ENCODE measurements around the gene MRPL18.
A peak's percentile ranks its signal among the peaks of the same experiment; 100 is the strongest.
"Not testable (repeated sequence)": the region's sequence is repeated elsewhere in the genome, so short reads cannot be mapped to it uniquely, and the experiment has no call there.

Gene MRPL18

DNA sequence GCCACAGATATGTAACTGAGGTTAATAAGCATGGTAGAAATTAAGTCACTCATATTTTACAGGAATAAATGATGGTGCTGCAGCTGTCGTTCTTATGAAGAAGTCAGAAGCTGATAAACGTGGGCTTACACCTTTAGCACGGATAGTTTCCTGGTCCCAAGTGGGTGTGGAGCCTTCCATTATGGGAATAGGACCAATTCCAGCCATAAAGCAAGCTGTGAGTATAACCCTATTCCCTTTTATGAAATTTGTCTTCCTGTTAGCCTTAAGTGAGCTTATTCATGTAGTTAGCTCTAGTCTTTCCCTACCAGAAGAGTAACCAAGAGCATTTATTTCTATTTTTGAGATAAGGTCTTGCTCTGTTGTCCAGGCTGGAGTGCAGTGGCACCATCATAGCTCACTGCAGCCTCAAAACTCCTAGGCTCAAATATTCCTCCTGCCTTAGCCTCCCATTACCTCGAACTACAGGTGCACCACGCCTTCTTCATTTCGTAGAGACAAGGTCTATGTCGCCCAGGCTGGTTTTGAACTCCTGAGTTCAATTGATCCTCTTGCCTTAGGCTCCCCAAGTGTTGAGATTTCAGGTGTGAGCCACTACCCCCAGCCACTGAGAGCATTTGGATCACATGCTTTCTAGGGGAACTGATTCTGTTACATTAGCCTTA, 12.9 kb upstream of the MRPL18 start:
- DNase-seq: no peak

DNA sequence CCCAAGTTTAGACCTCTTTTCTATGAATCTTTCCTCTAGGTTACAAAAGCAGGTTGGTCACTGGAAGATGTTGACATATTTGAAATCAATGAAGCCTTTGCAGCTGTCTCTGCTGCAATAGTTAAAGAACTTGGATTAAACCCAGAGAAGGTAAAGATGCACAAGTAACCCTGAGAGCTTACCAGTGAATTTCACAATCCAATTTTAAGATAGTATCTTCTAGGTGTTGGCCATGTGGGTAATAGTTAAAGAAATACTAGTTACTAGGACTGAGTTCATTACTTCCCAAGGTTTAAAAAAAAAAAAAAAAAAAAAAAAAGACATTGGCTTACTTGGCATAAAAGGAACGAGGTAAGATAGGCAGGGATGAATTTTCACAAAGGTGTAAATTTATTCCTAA, 12.1 kb upstream of the MRPL18 start:
- DNase-seq: no peak

DNA sequence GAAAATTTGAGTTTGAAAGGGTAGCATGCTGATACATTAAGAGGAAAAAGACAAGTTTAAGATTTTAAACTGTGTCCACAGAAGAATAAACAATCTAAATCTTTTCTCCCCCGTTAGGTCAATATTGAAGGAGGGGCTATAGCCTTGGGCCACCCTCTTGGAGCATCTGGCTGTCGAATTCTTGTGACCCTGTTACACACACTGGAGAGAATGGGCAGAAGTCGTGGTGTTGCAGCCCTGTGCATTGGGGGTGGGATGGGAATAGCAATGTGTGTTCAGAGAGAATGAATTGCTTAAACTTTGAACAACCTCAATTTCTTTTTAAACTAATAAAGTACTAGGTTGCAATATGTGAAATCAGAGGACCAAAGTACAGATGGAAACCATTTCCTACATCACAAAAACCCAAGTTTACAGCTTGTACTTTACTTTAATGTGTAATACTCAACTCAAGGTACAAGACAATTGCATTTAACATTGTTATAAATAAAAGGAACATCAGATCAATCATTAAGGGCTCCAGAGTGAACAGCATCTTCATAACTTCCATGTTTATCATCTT, 11.6 kb upstream of the MRPL18 start:
- DNase-seq: no peak

DNA sequence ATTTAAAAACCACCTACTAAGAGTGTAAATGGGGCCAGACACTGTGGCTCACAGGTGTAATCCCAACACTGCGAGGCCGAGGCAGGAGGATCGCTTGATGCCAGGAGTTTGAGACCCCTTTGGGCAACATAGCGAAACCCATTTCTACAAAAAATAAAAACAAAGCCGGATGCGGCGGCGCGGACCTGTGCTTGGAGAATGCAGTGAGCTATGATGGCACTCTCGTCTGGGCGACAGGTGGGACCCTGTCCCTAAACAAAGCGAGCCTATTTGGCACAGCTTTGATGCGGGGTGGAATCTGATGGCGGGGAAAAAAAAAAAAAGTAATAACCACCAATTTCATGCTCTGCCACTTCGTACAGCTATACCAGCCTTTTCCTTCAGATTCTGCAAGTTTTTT, 2.0 kb upstream of the MRPL18 start:
- DNase-seq: no peak

DNA sequence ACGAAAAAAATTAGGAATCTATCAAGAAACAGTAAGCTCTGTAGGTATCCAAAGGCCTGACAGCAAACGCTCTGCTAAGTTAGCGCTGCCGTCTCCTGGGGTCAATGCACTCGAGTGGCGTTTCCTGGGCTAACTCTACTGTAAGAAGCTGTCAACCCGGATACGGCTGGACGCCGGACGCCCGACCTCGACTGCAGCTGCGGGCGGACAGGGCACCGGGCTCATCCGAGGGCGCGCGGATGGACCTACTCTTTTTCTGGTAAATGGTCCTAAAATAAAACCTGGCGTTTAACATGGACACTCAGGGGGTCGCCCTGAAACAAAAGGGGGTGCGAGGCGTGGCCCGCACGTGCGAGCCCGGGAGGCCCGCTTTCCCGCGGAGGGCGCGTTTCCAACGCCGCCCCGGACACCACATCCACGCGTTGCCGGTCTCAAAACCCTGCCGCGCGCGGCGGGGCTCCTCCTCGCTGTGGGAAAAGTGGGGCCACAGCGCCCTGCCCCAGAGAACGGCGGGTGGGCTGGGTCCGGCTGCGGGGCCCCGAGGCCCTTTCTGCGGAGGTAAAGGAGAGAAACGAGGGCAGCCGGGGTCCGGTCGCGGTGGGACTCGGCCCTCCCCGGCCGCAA, 1.4 kb upstream of the MRPL18 start:
- no peak for DNase-seq

DNA sequence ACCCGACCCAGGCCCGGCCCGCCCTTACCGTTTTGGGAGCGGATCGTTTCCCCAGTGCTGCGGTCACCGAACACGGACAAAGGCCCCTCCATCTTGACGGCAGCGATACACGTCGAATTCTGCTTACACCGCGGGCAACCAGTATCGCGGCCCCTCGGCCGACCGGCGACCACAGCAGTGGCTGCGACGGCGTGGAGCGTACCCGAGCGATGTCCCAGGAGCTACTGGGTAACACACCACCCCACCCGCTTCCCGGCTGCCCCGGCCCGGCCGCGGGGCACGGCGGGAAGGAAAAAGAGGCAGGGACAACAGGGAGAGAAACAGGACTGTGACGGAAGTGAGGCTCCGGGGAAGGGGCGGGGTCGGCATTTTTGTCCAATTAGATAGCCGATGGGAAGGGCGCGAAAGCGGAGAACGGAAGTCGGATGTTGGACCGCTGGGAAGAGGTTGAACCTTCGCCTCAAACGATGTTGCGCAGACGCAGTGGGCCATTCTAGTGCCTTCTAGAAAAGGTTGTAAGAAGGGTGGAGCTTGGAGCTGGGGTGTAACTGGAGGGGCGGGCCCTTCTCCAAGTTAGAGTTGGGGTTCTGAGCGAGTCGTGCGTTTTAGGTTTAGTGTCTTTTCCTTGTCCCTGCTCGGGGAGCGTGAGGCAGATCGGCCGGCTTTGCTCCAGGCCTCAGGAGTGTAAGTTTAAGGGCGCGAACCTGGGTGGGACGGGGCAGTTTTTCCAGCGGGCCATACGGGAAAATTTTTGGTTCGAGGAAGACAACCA, 704 bp upstream of the MRPL18 start, which contains the start of gene TCP1:
TCP1 (minus strand) TSS at position 226 of the 772 bp plus-strand sequence; CDS start at position 92, 134 bp downstream.
- DNase-seq: peak; percentile 100

DNA sequence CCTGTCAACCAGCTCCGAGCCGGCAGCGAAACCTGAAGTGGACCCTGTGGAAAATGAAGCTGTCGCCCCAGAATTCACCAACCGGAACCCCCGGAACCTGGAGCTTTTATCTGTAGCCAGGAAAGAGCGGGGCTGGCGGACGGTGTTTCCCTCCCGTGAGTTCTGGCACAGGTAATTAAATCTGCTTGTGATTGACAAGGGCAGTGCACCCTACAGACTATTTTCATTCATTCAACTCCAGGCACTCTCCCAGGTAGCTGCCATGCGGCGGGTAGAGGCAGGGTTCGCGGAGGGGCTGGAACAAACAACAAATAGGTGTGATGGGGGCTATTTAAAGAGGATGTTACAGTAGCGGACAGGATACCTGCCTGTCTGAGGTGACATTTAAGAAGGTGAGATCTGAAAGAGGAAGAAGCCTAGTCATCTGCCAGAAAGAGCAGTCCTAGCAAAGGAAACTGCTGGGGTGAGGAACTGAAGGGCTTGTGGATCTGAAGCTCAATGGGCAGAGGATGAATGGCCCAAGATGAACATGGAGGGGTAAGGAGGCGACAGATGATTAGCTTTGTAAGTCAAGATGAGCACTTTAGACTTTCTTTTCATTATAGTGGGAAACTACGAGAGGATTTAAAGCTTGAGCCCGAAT, 810 bp downstream of the MRPL18 start:
- no peak for DNase-seq

DNA sequence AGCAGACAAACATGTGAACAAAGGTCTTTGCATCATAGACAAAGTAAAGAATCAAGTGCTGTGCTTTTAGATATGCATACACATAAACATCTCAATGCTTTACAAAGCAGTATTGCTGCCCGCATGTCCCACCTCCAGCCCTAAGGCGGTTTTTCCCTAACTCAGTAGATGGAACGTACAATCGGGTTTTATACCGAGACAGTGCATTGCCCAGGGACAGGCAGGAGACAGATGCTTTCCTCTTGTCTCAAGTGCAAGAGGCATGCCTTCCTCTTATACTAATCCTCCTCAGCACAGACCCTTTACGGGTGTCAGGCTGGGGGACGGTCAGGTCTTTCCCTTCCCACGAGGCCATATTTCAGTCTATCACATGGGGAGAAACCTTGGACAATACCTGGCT, 4.7 kb downstream of the MRPL18 start:
- DNase-seq: not testable (repeated sequence)

DNA sequence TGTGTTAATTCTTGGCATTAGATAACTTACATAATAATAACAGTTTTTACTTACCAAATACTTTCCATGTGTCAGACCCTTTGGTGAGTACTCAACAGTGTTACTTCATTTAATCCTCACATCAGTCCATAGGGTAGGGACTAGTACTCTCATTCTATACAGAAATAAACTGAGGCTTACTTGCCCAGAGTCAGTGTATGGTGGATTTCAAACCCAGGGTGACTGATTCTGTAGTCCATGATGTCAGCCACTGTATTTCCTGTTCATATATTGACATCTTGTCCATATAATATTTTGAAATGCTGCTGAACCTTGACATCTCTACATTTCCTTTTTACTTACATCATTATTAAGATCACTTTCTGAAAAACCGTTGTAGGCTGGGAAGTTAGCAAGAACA, 7.3 kb downstream of the MRPL18 start:
- DNase-seq: no peak

DNA sequence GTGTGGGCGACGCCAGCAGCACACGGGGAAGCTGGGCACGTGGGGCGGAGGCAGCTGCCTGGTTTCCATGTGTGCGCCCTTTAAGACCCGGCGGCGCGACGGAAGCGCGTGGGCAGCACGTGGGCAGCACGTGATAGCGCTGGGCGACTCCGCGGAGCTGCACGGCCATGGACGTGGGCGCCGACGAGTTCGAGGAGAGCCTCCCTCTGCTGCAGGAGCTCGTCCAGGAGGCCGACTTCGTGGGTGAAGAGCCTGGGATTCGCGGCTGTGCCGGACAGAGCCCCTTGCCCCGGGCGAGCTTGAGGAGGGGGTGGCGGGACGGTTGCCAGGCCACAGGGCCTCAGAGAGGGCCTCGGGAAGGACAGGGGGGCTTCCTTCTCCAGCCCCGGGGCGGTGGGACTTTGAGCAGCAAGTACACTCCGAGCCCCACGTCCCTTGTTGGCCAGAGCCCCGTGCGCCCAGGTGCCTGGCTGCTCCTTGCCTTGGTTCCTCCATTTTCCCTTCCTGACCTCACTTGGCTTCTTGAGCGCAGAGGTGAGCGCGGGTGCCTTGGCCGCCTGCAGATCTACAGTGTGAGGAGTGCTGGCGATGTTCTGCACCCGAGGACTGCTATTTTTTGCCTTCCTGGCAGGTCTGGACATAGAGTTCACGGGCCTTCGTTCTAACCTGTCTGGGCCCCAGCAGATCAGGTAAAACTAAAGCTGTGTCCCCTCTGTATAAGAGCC, 10.0 kb downstream of the MRPL18 start, which contains the start of gene PNLDC1:
PNLDC1 (plus strand) TSS at position 136 of the 725 bp plus-strand sequence; CDS start at position 168, 32 bp downstream.
- no peak for DNase-seq

DNA sequence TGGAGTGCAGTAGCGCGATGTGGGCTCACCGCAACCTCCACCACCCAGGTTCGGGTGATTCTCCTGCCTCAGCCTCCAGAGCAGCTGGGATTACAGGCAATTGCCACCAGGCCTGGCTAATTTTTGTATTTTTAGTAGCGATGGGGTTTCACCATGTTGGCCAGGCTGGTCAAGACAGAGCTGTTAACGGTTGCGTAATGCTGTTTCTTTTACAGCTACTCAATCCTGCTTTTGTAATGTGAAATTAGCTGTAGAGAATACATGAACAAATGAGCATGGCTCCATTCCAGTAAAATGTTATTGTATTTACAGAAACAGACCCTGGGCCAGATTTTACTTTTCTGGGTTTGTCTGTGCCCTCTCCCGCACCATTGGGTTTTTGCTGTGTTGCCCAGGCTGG, 11.7 kb downstream of the MRPL18 start:
- DNase-seq: no peak

DNA sequence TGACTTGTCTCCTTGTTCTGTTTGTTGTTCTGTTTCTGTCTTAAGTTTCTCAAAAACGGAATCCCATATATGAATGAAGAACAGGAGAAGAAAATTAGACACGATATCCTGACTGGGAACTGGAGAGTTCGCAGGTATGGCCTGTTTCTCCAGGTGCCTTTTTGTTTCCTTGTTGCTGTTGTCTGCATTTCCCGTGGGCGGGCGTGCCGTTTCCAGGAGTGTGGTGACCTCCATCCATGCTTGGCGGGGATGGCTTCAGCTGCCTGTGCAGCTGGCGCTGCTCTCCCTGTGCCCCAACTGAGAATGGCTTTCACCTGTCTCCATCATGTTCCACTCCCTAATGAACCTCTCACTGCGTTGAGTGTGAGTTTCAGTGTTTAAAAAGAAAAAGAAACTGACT, 14.2 kb downstream of the MRPL18 start:
- DNase-seq: peak; percentile 65

DNA sequence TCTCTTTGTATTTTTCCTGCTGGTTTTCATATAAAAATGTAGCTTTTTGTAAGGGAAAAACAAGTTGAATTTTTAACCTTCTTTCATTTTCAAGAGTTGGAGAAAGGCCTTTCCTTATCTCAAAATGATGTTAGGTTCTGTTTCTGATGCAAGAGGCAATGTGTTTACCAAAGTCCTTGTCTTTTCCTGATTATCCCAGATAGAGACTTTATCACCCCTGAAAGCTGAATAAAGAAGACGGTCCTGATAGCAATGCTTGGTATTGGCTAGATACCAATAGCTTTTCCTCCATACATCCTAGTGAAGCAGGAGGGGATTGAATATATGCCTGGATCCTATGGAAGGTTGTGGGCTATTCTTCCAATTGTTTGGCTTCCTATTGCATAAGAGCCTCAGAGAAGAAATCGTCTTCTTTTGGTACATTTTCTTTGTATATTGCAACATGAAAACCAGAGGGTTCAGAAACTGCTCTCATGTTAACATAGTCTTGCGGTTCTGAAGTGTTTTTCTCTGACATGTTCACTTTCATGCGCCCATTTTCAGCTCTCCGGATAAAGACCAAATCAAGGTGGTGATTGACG, 15.3 kb downstream of the MRPL18 start:
- no peak for DNase-seq

DNA sequence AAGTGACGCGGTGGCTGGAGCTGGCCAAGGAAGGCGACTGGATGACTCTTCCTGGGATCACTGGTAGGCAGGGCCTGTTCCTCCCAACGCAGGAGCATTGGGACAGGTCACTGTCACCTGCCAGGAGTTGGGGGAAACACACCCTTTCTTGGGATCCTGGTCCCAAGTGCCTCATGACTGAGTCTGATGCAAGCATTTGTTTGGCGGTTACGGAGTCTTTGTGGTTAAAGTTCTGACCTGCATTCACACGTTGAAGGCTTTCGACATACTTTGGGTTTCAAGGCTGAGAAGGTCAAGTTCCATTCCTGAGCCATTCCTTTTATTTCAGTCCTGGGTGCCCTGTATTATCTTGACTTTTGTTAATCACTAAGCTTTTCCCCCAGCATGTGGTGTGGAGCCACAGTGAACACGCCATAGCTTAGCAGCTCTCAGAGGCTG, 15.8 kb downstream of the MRPL18 start:
- DNase-seq: no peak

DNA sequence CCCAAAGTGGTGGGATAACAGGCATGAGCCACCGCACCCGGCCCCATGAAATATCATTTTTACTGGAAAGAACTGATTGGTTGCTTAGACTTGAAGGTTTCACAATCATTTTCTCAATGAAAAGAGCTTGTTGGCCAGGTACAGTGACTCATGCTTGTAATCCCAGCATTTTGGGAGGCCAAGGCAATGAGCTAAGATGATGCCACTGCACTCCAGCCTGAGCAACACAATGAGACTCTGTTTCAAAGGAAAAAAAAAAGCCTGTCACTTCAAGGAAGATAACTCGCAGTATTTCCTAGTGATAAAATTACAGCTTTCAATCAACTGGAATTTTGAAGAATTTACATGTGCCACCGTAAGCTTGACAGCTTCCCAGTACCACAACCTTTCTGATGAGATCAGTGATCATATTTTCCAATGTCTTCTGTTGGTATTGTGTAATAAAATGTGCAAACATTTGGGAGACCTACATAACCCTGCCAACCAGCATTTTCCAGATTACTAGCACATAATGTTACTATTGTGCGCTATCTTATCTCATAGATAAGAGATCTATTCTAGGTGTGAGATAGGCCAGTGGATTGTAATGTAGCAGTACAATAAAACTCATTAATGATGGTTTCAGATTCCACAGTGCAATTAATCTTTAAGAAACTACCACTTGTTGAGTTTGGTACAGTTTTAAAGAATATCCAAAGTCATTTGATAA, 17.0 kb downstream of the MRPL18 start:
- no peak for DNase-seq

DNA sequence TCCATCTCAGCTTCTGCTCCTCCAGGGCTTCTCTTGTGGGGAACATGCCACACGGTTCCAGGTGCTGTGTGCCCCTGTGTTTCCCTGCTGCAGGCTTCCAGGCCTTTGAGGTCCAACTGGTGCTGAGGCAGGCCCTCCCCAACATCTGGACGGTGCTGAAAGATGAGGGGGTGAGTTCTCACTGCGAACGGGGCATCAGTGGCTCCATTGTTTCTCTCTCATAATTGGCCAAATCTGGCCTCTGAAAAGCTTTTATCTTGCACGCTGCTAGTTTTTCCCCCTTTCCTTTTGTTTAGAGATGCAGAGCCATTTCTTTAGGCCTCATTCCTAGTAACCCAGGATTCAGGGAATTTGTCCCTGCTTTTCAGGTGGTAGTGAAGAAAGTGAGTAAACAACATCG, 18.4 kb downstream of the MRPL18 start:
- no peak for DNase-seq

DNA sequence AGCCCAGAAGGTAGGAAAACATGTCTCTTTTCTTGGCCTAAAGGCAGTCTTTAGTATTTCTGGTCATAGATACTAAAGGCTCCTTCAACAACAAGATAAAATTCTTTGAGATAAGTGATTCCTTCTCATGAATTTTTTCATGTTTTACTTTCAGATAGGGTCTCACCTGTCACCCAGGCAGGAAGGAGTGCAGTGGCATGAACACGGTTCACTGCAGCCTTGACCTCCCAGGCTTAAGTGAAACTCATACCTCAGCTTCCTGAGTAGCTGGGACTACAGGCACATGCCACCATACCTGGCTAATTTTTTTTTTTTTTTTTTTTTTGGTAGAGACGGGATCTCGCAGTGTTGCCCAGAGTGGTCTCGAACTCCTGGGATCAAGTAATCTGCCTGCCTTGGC, 18.9 kb downstream of the MRPL18 start:
- no peak for DNase-seq

DNA sequence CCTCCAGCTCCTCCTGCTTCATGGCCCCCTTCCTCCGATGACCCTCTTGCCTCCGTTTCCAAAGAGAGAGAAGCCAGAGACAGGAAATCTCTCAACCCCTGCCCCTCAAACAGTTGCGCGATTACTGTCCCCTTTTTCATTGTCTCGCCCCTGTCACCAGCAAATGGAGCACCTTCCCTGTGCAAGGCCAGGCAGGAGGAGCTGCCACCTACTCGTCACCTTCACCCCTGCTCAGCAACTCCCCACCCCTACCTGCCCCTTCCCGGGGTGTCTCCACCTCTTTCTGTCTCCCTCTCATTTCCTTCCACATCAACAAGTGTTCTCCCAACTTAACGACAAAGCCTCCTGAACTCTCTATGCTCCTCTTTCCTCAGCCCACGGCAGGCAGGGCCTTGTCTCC, 23.5 kb downstream of the MRPL18 start:
- no peak for DNase-seq

DNA sequence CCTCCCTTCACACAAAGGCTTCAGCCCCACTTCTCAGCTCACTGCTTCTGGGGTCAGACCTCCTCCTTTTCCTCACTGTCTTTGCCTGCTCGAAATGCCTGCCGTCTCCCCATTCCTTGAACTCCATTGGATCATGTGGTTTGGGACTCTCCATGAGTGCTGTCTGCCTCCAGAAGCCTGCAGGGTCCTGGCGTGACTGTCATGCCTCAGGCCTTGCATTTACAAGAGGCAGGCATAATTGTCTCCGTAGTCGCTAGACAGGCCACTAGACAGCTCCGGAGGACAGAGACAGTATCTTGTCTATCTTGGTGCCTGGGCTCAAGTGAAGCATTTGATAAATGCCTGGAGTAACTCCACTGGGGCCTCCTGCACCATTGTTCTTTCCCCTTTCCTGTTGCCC, 25.1 kb downstream of the MRPL18 start:
- no peak for DNase-seq

DNA sequence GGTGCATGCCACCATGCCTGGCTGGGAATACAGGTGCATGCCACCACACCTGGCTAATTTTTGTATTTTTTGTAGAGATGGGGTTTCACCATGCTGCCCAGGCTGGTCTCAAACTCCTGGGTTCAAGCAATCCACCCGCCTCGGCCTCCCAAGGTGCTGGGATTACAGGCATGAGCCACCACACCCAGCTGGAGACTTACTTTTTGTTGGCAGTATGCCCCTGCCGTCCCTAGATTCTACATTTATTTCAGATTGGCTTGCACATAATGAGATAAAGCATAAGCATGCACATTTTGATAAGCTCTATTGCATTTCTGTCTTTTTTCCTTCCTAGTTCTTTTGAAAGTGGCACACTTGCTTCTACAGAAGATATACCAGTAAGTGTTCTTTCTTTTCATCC, 26.5 kb downstream of the MRPL18 start:
- DNase-seq: not testable (repeated sequence)

Measured in NCI-H774 (cell line).